AG04449 (cell line): Measurements from ENCODE around the gene FILIP1L.
A peak's percentile ranks its signal among the peaks of the same experiment; 100 is the strongest.

ENCODE experiments used
- CTCF ChIA-PET: fragments of 350-600 bp; formaldehyde crosslinking; extraction: SDS; loops from one replicate; lab custom pipeline; 2021; ENCODE audit warnings: antibody characterized with exemption; lab: Yijun Ruan, JAX
- POLR2A ChIA-PET: fragments of 400-600, 350-600 bp; formaldehyde crosslinking; extraction: SDS; loops from one replicate; lab custom pipeline; 2020; ENCODE audit warnings: antibody characterized with exemption, inconsistent platforms; lab: Yijun Ruan, JAX
- DNase-seq: peaks from one replicate; pipeline ENCODE4 v3.0.0-alpha.2; 2010; ENCODE audit warnings: low read depth, low spot score
- H3K4me3 ChIP-seq: 2 replicates; pipeline ENCODE4 v1.5.1; 2011; ENCODE audit warnings: low read depth, mild to moderate bottlenecking, control low read depth, low read length
- TF ChIP-seq, protein P1 (sequence below): IDR thresholded peaks from one replicate; pipeline ENCODE4 v1.5.1; 2011; ENCODE audit warnings: mild to moderate bottlenecking, moderate library complexity, low read length, control low read depth, inconsistent platforms; ENCODE audit not compliant: insufficient read depth; ENCODE audit errors: missing control alignments

The FILIP1L gene

DNA sequence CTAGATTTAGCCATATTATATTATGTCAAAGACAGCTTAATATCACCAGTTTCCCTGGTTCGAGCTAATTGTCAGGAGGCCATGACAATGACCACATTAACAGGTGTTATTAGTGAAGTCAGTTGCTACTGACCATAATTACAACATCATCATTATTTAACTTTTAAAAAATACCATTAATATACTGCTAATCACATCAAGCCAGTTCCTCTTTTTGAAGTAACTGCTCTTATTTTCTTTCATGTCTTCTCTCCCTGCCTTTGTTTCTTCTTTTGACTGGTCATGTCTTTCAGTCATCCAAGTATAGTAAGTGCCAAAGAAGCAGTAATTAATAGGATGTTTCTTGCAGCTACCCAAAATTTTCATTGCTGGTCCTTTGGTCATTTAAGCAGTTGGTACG lies 235.0 kb downstream of the FILIP1L start:
- ChIA-PET CTCF (no interaction called here), POLR2A (interaction anchor here (1.1 kb wide), 1 partner anchor 35 kb away, joined by 3 read pairs; no protein-coding TSS in a partner anchor)
- no peak overlapping the region for H3K4me3 ChIP-seq
- TF ChIP-seq, protein P1, sequence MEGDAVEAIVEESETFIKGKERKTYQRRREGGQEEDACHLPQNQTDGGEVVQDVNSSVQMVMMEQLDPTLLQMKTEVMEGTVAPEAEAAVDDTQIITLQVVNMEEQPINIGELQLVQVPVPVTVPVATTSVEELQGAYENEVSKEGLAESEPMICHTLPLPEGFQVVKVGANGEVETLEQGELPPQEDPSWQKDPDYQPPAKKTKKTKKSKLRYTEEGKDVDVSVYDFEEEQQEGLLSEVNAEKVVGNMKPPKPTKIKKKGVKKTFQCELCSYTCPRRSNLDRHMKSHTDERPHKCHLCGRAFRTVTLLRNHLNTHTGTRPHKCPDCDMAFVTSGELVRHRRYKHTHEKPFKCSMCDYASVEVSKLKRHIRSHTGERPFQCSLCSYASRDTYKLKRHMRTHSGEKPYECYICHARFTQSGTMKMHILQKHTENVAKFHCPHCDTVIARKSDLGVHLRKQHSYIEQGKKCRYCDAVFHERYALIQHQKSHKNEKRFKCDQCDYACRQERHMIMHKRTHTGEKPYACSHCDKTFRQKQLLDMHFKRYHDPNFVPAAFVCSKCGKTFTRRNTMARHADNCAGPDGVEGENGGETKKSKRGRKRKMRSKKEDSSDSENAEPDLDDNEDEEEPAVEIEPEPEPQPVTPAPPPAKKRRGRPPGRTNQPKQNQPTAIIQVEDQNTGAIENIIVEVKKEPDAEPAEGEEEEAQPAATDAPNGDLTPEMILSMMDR = no peak
- DNase-seq = no peak

DNA sequence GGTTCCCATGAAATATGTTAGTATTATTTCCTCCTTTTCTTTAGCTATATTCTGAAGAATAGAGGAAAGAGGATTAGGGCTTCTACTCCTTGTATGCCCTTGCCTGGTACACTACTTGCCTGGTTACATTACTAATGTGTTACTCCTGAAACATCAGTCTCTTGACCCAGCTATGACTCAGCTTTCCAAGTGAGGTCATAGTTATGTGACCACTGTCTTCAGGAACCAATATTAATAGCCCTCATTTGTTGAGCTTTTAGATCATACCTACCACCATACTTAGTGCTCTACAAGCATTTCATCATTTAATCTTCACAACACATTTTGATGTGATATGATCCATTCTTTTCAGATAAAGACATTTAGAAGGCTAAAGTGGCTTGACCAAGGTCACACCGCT lies 236.3 kb downstream of the FILIP1L start:
- POLR2A ChIA-PET = interaction anchor here (0.6 to 1.3 kb wide), 3 partner anchors 17 to 452 kb away, joined by 3 to 5 read pairs (median 3); no protein-coding TSS in a partner anchor
- H3K4me3 ChIP-seq = no peak overlapping the region

DNA sequence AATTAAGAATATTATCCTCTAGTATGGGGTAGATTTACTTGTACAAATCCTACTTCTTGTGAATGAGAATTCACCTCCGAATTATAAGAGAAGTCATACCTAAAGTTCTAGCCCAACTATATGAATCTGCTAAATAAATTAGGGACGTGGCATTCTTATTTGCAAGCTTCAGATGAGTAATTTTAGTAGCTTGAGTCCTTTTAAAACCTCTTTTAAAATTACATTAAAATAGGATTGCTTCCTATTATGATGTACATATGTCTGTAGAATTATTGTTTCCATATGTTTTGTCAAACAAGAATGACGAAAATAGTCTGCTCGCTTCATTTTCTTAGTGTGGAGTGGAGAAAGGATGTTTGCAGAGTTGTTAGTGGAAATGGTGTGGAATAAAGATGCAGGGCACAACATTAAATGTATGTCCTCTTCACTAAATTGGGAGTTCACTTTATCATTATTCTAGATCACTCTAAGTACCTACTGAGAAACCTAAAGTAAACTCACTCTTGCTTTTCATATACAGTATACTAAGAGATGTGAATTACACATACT lies 237.2 kb downstream of the FILIP1L start:
- ChIA-PET CTCF (interaction anchor here (0.8 to 1.1 kb wide), 3 partner anchors 13 to 166 kb away, joined by 3 to 4 read pairs (median 4); no protein-coding TSS in a partner anchor), POLR2A (interaction anchor here (1.3 kb wide), 1 partner anchor 18 kb away, joined by 5 read pairs; no protein-coding TSS in a partner anchor)
- TF ChIP-seq, protein P1 = no peak
- peak overlapping the region; percentile 79 for H3K4me3 ChIP-seq
- no peak for DNase-seq

More for the DNA sequence above, 236.3 kb downstream of the FILIP1L start:
- TF ChIP-seq, protein P1 = no peak
- no peak for DNase-seq
- CTCF ChIA-PET = interaction anchor here (0.8 to 1.3 kb wide), 4 partner anchors 12 to 165 kb away, joined by 3 to 5 read pairs (median 4); no protein-coding TSS in a partner anchor

DNA sequence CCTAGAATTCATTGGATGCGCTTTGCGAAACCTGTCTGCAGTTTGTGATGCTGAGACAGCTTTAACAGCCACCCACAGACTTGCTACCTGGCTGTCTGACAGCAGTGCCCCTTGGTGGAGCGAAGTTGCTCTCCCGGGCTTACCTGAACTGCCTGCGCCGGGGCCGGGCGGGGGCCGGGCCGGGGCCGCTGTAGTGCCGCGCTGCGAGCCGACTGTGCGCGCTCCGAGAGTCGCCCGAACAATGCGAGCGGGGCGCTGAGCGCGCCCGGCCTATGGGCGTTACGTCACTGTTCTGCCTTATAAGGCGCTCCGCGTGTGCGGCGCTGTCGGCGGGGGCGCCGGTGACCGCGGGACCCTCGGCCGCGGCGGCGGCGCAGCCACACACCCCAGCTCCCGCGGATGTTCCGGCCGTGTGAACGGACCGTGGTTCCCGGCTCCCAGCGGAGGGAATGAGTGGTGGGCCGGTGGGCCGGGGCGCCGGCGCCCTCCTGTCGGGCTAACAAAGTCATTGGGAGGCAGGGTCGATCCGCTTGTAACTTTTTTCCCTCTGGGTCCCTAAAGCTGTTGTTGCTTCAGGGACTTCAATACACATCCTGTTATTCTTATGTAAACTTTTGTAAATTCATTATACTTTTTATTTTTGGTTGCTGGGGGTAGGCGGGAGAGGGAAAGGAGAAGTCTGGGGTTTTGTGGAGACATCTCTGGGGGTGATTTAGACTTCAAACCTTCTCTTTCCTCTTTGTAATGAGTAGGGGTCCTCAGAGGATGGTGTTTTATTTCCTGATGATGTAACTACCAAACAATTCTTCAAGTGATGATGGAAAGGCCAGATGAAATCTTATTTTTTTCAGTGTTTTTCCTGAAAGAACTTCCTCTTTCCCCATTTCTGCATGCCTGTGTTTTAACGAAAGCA lies 238.1 kb downstream of the FILIP1L start:
- H3K4me3 ChIP-seq = peak overlapping the region; percentile 79
- TF ChIP-seq, protein P1 = no peak
- CTCF ChIA-PET = interaction anchor here (0.7 to 1.5 kb wide), 3 partner anchors 33 to 378 kb away, joined by 3 to 9 read pairs (median 7); no protein-coding TSS in a partner anchor
- POLR2A ChIA-PET = interaction anchor here (0.7 to 1.5 kb wide), 7 partner anchors 14 to 170 kb away, joined by 3 to 4 read pairs (median 3); no protein-coding TSS in a partner anchor
- no peak for DNase-seq

DNA sequence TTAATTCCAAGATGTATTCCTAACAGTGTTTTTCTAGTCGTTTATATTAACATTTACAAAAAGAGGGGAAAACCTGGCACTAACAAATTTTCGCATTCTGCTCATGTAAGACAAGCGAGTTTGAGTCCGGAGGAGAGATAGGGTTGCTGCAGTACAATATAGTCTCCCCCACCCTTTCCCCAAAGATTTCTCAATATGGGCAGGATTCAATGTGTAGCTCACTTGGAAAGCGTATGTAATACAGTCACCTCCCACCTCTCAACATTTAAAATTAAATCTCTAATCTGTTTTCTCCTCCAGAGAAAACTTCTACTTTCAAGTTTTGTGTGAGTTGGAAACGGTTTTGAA lies 238.7 kb downstream of the FILIP1L start:
- DNase-seq = no peak
- CTCF ChIA-PET = interaction anchor here (1.4 to 1.5 kb wide), 2 partner anchors 32 to 378 kb away, joined by 7 to 9 read pairs; no protein-coding TSS in a partner anchor
- POLR2A ChIA-PET = interaction anchor here (0.7 to 1.5 kb wide), 7 partner anchors 13 to 170 kb away, joined by 3 to 4 read pairs (median 3); no protein-coding TSS in a partner anchor
- peak overlapping the region; percentile 79 for H3K4me3 ChIP-seq
- TF ChIP-seq, protein P1 = no peak
